ENCODE data around the gene HTT-AS.
"Not testable (repeated sequence)": the region's sequence is repeated elsewhere in the genome, so short reads cannot be mapped to it uniquely, and the experiment has no call there.

GRCh38 chr4:3094701-3095100, 20.4 kb upstream of the HTT-AS start:
- not testable (repeated sequence) for TF ChIP-seq CTCF (conservative IDR thresholded peaks at IDR 0.05); ZFX (IDR thresholded peaks at IDR 0.05)

All from C4-2B (cell line).